Renal cortex interstitium (tissue), 11 donors: ENCODE results near the gene NANOS1. TPM values are rescaled to one million over a fixed set of nuclear protein-coding genes. Genes with fewer than 3 reads are reported as not detected.
"Not testable (repeated sequence)": the region's sequence is repeated elsewhere in the genome, so short reads cannot be mapped to it uniquely, and the experiment has no call there.

Experiments
- DNase-seq, 11 donors: peaks; one replicate each; pipeline ENCODE4 v3.0.0-alpha.2; 2013; ENCODE audit warnings: low read depth in 9 of 11, low spot score in 4 of 11; ENCODE audit errors: extremely low read depth in 1 of 11
- polyA plus RNA-seq, 3 donors: library from polyadenylated mRNA; unstranded; fragments of 120-200 nt; gene quantifications; one replicate each; pipeline ENCODE4 v1.2.1, GENCODE V29; 2013; ENCODE audit not compliant: insufficient read length in 3 of 3

Gene NANOS1
- polyA plus RNA-seq, 3 donors = 3.2 to 4.8 (median 4.1) TPM

DNA sequence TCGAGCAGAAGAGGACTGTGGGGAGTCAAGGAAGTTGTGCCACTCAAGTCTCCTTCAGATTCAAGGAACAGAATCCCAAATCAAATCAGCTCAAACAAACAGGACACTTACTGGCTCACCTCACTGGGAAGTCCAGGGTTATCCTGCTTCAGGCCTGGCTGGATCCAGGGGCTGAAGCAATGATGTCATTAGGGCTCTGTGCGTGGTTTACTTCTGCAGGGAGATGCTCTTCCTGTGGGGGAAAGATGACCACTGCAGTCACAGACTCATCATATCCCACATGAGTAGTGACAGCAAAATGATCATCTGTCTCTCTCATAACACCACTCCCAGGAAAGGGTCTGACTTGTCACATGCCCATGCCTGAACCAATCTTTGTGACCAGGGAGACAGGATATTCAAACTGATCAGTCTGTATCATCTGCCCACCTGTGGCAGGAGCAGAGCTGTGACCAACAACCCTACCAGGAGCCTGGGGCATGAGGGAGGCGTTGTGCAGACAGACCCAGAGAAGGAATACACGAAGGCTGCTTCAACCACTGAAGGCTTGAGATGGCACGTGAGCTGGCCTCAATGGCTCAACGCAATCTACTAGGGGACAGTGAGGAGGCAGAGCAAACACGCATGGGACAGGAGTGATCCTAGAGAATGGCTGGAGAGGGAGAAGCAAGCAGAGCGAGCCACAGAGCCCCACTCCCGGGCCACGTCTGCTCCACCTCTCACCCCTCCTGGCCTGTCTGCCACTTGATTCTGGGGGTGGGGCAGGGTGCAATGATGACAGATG, 27.6 kb upstream of the NANOS1 start:
- no peak for DNase-seq

DNA sequence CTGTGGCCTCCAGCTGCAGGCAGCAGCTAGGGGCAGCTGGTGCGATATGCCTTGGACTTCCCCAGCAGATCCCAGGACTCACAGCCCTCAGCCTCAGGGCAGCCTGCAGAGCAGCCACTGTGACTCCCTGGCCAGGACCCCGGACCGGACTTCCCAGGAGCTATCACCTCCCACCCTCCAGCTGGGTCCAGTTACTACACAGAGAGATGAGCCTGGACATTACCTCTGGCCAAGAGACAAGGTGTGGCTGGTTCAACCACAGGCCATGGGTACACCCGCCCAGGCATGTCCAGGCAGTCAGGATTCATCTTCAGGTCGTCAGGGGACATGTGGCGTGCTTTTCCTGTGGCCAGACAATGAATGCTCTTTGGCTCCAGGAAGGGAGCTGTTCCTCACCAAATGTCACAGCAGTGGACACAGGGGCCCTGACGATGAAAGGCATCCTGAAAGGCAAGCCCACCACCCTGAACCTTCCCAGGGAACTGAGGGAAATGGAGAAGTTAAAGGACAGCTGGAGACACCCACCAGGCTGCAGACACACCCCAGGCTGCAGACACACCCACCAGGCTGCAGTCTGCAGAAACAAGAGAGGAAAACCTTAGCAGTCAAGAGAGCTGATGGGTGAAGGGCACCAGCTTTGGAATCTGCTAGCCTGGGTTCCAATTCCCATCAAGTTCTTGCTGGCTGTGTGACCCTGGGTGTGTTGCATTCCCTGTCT, 25.8 kb upstream of the NANOS1 start:
- no peak for DNase-seq

DNA sequence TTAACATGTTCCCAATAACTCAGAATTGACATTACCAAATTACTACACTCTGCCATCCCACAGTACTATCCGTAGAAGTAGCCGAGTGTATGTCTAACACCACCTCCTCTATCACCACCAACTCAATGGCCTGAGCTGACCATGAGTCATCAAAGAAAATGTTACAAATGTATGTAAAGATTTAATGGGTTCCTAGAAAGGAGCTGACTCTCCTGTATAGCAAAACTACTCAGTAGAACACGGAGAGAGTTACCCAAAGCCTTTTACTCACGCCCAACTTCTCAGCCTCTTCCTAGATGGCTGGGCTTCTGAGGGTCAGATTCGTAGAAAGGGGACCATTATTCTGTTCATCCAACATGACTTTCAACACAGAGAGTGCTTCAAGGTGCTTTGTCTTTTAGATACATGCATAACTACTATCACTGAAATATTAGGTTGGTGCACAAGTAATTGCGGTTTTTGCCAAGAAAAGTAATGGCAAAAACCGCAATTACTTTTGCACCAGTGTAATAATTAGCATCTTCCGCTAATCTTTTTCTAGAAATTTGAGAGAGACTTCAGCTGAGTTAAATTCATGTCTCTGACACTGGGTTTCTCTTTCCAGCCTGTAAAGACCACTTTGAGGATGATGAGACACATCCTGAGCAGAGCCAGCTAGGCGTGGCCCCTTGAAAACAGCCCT, 24.0 kb upstream of the NANOS1 start:
- no peak for DNase-seq

GRCh38 chr10:119006451-119007210, 22.9 kb upstream of the NANOS1 start:
- DNase-seq = no peak

DNA sequence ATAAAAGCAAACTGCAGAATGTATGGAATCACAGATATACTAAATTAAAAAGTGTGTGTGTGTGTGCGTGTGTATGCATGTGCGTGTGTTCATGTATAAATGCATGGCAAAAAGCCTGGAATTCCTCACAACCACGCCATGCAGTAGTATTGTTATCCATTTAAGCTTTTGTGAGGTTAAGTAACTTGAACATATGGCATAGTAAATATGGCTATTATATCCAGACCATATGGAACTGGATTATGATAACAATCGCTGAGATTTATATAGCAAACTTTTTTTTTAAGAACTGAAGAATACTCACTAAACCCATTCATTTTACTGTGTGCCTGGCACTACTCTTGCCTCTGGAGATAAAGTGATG, 22.3 kb upstream of the NANOS1 start:
- no peak for DNase-seq

DNA sequence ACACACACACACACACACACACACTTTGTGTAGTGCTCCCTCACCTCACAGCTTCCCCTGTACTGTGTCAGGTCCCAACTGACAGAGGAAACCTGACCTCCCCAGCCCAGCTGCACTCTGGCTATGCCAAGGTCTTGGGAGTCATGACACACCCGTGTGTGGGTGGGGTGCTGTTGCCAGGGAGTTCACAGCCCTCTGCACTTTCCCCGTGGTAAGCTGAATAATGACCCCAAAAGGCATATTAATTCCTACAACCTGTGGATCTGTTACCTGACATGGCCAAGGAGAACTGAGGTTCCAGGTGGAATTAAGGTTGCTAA, 8.9 kb upstream of the NANOS1 start:
- DNase-seq = no peak

DNA sequence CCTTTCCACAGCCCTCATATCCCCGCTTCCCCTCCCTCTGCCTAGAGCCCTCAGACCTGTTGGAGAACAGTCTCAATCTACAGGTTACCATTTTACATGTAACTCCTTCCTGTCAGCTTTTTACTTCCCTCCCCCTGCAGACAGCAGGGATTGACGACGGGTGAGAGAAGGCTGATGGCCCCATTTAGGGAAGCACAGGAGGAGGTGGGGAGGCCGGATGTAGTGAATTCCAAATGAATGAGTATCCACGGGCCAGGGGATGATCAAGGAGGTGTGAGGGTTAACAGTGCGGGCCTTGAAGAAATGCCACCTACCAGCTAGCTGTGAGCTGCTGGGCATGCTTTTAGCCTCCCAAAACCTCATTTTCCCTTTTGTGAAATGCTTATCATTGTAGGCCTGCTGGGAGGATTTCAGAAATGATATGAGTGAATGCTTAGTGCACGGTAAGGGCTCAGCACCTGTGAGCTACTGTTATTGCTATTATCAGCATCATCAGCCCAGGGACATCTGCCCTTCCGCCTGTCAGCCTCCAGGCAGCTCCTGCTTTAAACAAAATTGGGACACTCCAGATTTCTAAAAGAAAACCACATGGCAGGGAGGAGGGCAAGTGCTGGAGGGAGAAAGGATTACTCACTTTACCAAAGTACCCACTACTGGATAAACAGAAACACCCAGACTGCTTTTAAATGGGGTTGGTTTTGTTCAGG, 6.5 kb upstream of the NANOS1 start:
- DNase-seq = no peak

GRCh38 chr10:119023553-119023868, 6.0 kb upstream of the NANOS1 start:
- DNase-seq = no peak

- DNase-seq = no peak
These were observed 4.6 kb upstream of the NANOS1 start for GRCh38 chr10:119024882-119025281.

DNA sequence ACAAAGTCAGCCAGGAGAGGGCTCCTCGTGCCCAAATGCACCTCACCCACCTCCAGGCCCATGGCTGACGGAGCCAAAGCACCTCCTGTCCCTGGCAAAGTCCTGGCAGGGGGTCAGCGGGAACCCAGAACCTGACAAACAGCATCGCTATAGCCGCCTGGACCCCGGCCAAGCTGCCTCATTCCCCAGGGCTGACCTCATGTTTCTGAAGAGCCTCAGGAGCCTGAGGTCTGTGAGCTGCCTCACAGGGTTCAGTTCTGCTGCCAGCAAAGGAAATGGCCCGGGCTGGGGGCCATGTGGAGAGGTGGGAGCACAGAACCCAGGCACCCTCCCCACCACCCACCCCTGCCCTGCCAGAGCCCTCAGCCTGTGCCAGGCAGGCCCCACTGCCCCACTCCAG, 4.2 kb upstream of the NANOS1 start:
- DNase-seq = peak in 2 of 11 donors; percentile 11 to 23

GRCh38 chr10:119025776-119026175, 3.7 kb upstream of the NANOS1 start:
- DNase-seq = no peak

GRCh38 chr10:119026301-119027110, 3.0 kb upstream of the NANOS1 start:
- no peak for DNase-seq

DNA sequence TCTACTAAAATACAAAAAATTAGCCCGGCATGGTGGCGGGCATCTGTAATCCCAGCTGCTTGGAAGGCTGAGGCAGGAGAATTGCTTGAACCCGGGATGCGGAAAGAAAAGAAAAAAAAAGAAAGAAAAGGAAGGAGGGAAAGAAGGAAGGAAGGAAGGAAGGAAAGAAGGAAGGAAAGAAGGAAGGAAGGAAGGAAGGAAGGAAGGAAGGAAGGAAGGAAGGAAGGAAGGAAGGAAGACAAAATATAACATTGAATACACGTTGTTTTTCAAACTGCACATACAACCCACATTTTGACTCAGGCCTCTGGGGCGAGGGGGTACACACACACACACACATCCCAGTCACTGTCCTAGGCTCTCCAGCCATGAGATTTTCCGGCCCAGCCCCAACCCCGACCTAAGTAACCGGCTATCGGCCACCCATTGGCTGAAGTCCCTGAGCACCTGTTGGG, 1.0 kb upstream of the NANOS1 start:
- DNase-seq = not testable (repeated sequence)

DNA sequence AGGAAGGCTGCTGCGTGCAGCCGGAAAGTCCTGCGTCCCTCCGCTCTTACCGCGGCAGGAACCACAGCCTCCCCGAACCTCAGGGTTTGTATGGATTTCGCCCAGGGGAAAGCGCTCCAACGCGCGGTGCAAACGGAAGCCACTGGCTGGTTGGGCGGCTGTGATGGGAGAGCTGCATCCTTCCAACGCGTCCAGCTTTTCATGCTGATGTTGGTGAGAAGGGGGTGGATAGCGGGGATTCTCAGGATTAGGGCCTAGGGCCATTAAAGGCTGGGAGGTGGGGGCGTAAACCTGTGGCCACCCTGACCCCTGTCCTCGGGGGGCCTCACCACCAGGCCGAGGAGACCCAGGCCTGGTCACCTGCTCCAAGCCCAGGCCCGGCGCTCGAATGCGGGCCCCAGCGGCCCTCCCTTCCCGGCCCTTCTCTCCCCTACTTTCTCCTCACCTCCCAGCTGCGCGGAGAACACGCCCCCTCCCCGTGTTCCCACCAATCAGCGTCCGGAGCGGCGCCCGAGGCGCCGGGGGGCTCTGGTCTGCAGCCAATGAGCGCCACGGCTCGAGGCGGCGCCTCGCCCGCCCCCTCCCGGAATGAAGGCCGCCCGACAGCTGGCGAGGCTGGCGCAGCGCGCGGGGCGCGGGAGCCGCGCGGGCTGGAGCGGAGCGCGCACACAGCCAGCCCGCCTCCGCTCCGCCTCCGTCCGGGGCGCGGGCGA, 458 bp upstream of the NANOS1 start:
- DNase-seq = peak; percentile 58 to 83 (median 80)

- peak in 5 of 11 donors; percentile 10 to 34 (median 17) for DNase-seq
These were observed 1.1 kb downstream of the NANOS1 start for GRCh38 chr10:119030421-119031250.

- no peak for DNase-seq
These were observed 2.1 kb downstream of the NANOS1 start for GRCh38 chr10:119031496-119032059.
